Lung (tissue), 12 donors: ENCODE data around the gene SLC4A9. TPM values are rescaled to one million over a fixed set of nuclear protein-coding genes. Genes with fewer than 3 reads are reported as not detected.

Experiments used
- ATAC-seq: fragments of 200-7000 bp; cut with Tn5 transposase; one replicate; pipeline ENCODE4 v1.9.1; 2020; ENCODE audit warnings: moderate number of reproducible peaks; ENCODE audit not compliant: insufficient read depth, low FRiP score
- DNase-seq, 3 donors: peaks; one replicate each; pipeline ENCODE4 v3.0.0-alpha.2; 2013 to 2017
- H3K27ac ChIP-seq, 2 donors: one replicate each; pipeline ENCODE4 v1.5.1; 2013; ENCODE audit warnings: mild to moderate bottlenecking in 2 of 2, moderate library complexity in 2 of 2, control low read depth in 1 of 2, inconsistent platforms in 1 of 2, low read depth in 1 of 2, low read length in 1 of 2
- H3K27me3 ChIP-seq, 3 donors: one replicate each; pipeline ENCODE4 v1.5.1; 2013; ENCODE audit warnings: low read length in 2 of 3; ENCODE audit not compliant: control insufficient read depth in 3 of 3, insufficient read depth in 3 of 3
- H3K36me3 ChIP-seq, 4 donors: one replicate each; pipeline ENCODE4 v1.5.1; 2013; ENCODE audit warnings: low read length in 4 of 4, mild to moderate bottlenecking in 1 of 4, moderate library complexity in 1 of 4; ENCODE audit not compliant: control insufficient read depth in 4 of 4, insufficient read depth in 4 of 4
- H3K4me1 ChIP-seq, 5 donors: one replicate each; pipeline ENCODE4 v1.5.1; 2013; ENCODE audit warnings: low read length in 5 of 5, mild to moderate bottlenecking in 2 of 5, moderate library complexity in 1 of 5; ENCODE audit not compliant: control insufficient read depth in 5 of 5, insufficient read depth in 5 of 5
- H3K4me3 ChIP-seq: one replicate; pipeline ENCODE4 v1.5.1; 2013; ENCODE audit warnings: mild to moderate bottlenecking, control low read depth, moderate library complexity
- H3K9ac ChIP-seq, 2 donors: one replicate each; pipeline ENCODE4 v1.5.1; 2013; ENCODE audit warnings: low read length in 2 of 2, control low read depth in 1 of 2; ENCODE audit not compliant: insufficient read depth in 1 of 2
- H3K9me3 ChIP-seq, 4 donors: one replicate each; pipeline ENCODE4 v1.5.1; 2013; ENCODE audit warnings: low read length in 3 of 4, mild to moderate bottlenecking in 1 of 4, moderate library complexity in 1 of 4; ENCODE audit not compliant: control insufficient read depth in 4 of 4, insufficient read depth in 3 of 4
- WGBS, 2 donors: extraction: QIAGEN DNeasy Blood & Tissue Kit; methylation state at CpG; one replicate each; pipeline ENCODE4 v1.1.7; 2013; 5-methylcytosine and 5-hydroxymethylcytosine counted together
- polyA plus RNA-seq, 2 donors: library from polyadenylated mRNA; stranded (reverse); fragments of 200-250 nt; gene quantifications; one replicate each; pipeline ENCODE4 v1.2.1, GENCODE V29; 2013
- total RNA-seq, 2 donors: library from RNA; depleted of rRNA in 1 of 2; stranded (reverse); fragments of >200 nt in 1 of 2; gene quantifications; one replicate each; pipeline ENCODE4 v1.2.1, GENCODE V29; 2014 to 2021
- TF ChIP-seq, protein P1 (sequence below): IDR thresholded peaks from 2 replicates; pipeline ENCODE4 v1.5.1; 2012; ENCODE audit warnings: mild to moderate bottlenecking; ENCODE audit errors: control extremely low read depth, extremely low read depth
- donor health status: control.
- donor health status: control.
- donor health status: Bipolar disorder and iron deficiency.
- donor health status: healthy.
- donor health status: DM: yes; HTN: yes; CAD: no.

SLC4A9 gene
- total and polyA plus RNA-seq, 4 donors, result 0.05 to 0.18 (median 0.09) TPM

DNA sequence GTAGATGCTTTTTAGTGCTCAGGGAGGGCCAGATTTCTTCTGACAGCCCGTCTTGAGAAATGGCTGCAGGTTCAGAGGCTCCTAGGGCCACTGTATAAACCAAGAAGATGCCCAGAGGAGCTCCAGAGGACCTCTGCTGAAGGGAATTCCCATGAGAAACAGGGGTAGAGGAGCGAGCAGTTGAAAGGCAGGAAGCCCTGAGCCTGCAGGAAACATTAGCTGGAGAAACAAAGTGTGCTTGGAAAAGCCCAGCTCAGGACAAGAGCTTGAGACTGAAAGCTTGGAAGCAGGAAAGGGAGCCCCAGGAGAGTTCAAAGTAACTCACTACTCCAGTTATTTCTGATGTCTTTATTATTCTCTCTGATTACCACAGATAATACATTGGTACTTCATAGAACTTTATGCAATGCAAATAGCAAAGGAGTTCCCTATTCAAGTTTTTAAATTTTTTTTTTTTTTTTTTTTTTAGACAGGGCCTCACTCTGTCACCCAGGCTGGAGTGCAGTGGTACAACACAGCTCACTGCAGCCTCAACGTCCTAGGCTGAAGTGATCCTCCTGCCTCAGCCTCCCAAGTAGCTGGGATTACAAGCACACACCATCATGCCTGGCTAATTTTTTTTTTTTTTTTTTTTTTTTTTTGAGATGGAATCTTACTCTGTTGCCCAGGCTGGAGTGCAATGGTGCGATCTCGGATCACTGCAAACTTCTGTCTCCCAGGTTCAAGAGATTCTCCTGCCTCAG lies 30.1 kb upstream of the SLC4A9 start:
- Histone ChIP-seq H3K9me3 (no peaks in the 10 kb centered on the region), H3K36me3 (peaks cover 0 to 15% (median 5%) of the 10 kb centered on the region in 4 donors), H3K27me3 (no peaks in the 10 kb centered on the region), H3K27ac (no peak overlapping the region), H3K9ac (no peak overlapping the region), H3K4me3 (no peak overlapping the region), H3K4me1 (peaks cover 0 to 16% (median 7%) of the 10 kb centered on the region in 5 donors)
- DNase-seq, result peak in 1 of 3 donors; percentile 34
- no peak for ATAC-seq
- 72 to 85% methylated on average over 5 of the region's 5 CpGs for WGBS, 2 donors
- TF ChIP-seq, protein P1, sequence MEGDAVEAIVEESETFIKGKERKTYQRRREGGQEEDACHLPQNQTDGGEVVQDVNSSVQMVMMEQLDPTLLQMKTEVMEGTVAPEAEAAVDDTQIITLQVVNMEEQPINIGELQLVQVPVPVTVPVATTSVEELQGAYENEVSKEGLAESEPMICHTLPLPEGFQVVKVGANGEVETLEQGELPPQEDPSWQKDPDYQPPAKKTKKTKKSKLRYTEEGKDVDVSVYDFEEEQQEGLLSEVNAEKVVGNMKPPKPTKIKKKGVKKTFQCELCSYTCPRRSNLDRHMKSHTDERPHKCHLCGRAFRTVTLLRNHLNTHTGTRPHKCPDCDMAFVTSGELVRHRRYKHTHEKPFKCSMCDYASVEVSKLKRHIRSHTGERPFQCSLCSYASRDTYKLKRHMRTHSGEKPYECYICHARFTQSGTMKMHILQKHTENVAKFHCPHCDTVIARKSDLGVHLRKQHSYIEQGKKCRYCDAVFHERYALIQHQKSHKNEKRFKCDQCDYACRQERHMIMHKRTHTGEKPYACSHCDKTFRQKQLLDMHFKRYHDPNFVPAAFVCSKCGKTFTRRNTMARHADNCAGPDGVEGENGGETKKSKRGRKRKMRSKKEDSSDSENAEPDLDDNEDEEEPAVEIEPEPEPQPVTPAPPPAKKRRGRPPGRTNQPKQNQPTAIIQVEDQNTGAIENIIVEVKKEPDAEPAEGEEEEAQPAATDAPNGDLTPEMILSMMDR, result no peak

DNA sequence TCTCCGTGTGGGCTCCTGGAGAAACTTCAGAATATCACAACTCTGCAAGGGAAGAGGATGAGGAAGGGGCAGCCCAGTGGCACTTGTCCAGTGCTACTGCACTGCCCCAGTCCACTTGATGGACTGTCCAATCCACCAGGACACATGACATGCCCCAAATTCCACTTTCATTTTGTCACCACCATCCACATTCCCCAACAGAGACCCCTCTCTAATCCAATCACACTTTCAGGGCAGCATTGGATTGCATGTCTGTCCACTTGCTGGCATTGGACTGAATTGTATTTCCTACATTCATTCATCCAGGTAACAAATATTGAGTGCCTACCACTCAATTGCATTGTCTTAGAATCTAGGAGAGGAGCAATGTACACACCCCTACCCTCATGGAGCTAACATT lies 28.4 kb upstream of the SLC4A9 start:
- TF ChIP-seq, protein P1, result no peak
- Histone ChIP-seq H3K9me3 (no peaks in the 10 kb centered on the region), H3K27ac (no peak overlapping the region), H3K9ac (no peak overlapping the region), H3K27me3 (no peaks in the 10 kb centered on the region), H3K4me1 (peaks cover 0 to 18% (median 9%) of the 10 kb centered on the region in 5 donors), H3K4me3 (no peak overlapping the region), H3K36me3 (peaks cover 0 to 22% (median 5%) of the 10 kb centered on the region in 4 donors)
- WGBS, 2 donors, result 77 to 88% methylated on average over 1 of the region's 1 CpG
- ATAC-seq (no peak), DNase-seq (no peak)

DNA sequence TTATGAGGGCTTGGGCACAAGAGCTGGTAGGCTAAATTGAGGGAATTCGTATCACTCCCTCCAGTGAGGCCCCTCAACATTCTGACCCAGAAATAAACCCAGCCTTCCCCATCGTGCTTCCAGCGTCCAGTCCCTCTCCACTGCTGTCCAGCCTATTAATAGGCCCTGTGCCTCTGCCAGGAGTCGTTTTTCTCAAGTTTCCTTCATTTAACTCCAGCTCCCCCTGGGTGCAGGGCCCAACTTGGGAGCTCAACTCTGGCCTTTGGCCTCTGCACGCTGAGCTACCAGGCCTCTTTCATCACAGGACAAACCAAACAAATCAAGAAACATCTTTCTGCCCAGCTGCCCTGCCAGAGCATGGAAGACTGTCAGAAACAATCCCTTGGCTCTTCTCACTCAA lies 23.6 kb upstream of the SLC4A9 start:
- TF ChIP-seq, protein P1, result no peak
- no peak for ATAC-seq
- Histone ChIP-seq H3K9me3 (peaks cover 0 to 3% (median 0%) of the 10 kb centered on the region in 4 donors), H3K9ac (no peak overlapping the region), H3K36me3 (peaks cover 0 to 34% (median 5%) of the 10 kb centered on the region in 4 donors), H3K27me3 (no peaks in the 10 kb centered on the region), H3K4me1 (peaks cover 0 to 13% (median 7%) of the 10 kb centered on the region in 5 donors), H3K27ac (peak overlapping the region; percentile 30 to 43), H3K4me3 (no peak overlapping the region)
- DNase-seq, result peak; percentile 66 to 87 (median 80)
- WGBS, 2 donors, result 63 to 78% methylated on average over 5 of the region's 5 CpGs
